GM10266 (cell line): Measurements from ENCODE around the gene NKX3-2.
"Not testable (repeated sequence)": the region's sequence is repeated elsewhere in the genome, so short reads cannot be mapped to it uniquely, and the experiment has no call there.

ENCODE experiments used
- DNase-seq: peaks from one replicate; pipeline ENCODE4 v3.0.0; 2012; ENCODE audit errors: extremely low spot score
- TF ChIP-seq, protein P1 (sequence below): IDR thresholded peaks from 2 replicates; pipeline ENCODE4 v1.5.1; 2012; ENCODE audit warnings: mild to moderate bottlenecking, low read depth; ENCODE audit not compliant: control insufficient read depth, insufficient read depth; ENCODE audit errors: missing control alignments

Gene NKX3-2

DNA sequence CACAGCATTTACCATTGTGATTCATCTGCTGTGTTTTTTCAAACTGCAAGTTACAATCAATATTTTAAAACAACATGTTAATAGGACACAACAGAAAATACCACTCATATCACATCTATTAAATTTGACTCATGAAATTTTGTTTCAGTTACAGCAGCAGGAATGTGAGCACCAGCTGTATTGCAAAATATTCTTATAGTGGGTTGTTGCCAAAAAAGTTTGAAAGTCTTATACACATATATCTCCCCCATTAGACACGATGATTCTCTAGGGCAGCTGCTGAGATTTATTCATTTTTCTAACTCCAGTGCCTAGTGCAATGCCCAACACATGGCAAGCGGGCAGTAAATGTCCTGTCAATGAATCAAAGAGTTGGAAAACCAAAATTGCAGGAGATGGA, 26.6 kb upstream of the NKX3-2 start:
- no peak for DNase-seq
- TF ChIP-seq, protein P1, sequence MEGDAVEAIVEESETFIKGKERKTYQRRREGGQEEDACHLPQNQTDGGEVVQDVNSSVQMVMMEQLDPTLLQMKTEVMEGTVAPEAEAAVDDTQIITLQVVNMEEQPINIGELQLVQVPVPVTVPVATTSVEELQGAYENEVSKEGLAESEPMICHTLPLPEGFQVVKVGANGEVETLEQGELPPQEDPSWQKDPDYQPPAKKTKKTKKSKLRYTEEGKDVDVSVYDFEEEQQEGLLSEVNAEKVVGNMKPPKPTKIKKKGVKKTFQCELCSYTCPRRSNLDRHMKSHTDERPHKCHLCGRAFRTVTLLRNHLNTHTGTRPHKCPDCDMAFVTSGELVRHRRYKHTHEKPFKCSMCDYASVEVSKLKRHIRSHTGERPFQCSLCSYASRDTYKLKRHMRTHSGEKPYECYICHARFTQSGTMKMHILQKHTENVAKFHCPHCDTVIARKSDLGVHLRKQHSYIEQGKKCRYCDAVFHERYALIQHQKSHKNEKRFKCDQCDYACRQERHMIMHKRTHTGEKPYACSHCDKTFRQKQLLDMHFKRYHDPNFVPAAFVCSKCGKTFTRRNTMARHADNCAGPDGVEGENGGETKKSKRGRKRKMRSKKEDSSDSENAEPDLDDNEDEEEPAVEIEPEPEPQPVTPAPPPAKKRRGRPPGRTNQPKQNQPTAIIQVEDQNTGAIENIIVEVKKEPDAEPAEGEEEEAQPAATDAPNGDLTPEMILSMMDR, result no peak

DNA sequence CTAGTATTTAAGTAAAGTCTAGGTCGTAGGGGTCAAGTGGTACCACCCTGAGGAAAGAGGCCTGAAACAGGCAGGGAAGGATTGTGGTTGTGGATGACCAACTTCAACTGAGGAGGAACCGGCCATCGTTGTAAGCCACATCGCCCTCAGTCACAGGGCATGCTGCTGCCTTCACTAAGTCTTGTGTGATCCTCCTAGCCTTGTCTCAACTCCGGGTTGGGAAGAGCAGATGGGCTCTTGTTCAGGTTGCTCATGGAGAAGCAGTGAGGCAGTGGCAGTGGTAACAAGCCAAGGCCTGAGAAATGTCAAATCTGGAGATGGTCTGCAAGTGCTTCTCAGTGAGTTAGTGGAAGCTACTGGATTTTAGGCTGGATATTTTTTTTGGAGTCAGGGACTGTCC, 22.8 kb upstream of the NKX3-2 start:
- DNase-seq, result no peak
- TF ChIP-seq, protein P1, result no peak

DNA sequence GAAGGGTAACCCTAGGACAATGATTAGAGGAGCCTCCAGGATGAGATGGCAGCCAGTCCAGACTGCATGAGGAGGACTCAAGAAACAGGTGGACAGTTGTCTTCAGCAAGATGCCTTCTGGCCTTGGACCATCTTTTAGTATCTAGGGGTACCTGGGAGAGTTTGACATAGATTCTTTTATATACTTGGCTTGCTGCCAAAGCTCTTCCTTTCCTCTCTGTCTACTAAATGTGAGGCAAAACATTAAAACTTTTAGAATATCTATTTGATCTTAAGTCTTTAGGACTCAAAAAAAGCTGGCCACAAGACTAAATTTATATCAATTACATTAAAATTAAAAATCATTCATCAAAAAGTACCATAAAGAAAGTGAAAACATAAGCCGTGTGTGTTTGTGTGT, 18.6 kb upstream of the NKX3-2 start:
- no peak for DNase-seq
- TF ChIP-seq, protein P1, result no peak

DNA sequence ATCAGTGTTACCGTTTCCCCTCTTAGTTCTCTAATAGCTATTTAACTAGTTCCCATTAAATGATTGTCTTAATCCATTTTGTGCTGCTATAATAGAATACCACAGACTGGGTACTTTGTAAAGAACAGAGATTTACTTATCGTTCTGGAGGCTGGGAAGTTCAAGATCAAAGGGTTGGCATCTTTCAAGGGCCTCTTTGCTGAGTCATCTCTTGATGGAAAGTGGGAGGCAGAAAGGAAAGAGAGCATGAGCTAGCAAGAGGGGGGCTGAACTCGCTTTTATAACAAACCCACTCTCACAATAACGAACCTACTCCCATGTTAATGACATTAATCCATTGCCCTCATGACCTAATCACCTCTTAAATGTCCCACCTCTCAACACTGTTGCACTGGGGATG, 17.4 kb upstream of the NKX3-2 start:
- TF ChIP-seq, protein P1, result no peak
- no peak for DNase-seq

DNA sequence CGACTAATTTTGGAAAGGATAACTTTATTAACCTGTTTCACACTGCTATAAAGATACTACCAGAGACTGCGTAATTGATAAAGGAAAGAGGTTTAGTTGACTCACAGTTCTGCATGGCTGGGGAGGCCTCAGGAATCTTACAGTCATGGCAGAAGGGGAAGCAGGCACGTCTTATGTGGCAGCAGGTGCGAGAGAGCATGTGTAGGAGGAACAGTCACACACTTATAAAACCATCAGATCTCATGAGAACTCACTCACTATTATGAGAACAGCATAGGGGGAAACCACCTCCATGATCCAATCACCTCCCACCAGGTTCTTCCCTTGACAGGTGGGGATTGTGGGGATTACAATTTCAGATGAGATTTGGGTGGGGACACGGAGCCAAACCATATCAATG, 15.8 kb upstream of the NKX3-2 start:
- DNase-seq, result not testable (repeated sequence)

DNA sequence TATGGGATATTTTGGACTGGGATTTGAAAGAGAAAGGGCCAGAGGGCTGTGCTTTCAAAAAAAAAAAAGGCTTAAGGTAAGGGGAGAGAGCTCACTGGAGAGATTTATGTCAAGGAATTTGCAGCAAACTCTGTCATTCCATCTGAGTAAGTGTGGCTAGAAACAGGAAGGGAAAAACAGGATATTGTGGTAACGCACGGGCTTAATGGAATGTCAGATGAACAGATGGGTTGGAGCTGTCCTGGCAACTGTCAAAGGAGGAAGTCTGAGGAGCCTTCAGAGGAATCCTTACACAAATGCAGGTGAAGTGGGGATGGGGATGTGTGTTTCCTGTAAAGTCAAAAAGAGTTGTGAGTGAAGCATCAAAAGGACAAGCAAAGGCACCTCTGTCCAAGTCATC, 15.1 kb upstream of the NKX3-2 start:
- TF ChIP-seq, protein P1, result no peak
- no peak for DNase-seq

DNA sequence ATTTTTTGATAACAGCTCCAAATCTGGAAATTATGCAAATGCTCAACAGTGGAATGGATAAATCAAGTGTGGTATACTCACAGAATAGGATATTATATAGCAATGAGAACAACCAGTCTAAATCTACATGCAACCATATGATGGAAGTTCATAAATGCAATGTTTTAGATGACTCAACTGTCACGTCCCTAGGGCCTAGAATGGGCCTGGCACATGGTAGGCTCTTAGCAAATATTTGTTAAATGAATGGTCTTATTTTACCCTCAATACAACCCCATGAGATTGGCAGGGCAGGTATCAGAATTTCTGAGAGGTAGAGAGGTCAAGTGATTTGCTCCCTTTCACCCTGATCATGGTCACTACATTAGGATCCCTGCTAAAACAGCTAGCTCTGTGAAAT, 14.6 kb upstream of the NKX3-2 start:
- DNase-seq, result no peak
- TF ChIP-seq, protein P1, result no peak

DNA sequence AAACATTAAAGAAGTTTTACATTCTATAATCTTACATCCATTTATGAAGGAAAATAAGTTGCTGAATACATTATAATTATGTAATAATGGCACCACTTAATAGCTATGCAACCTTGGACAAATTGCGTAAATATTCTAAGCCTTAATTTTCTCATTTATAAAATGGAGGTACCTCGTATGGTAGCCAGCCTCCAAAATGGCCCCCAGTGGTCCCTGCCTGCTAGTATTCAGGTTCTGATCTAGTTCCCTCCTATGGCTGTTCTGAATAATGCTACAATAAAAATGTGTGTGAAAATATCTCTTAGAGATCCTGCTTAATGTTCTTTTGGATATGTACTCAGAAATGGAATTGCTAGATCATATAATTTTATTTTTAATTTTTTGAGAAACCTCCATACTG, 11.0 kb upstream of the NKX3-2 start:
- TF ChIP-seq, protein P1, result no peak

More for the DNA sequence above, 11.0 kb upstream of the NKX3-2 start:
- DNase-seq, result no peak
